HG03457 (cell line): ENCODE measurements around the gene SPOCK3.

ENCODE experiments used
- ATAC-seq: cut with Tn5 transposase; IDR thresholded peaks from one replicate; pipeline ENCODE4 v1.9.1; 2021; ENCODE audit warnings: moderate number of reproducible peaks; ENCODE audit not compliant: unreplicated experiment

The SPOCK3 gene

DNA sequence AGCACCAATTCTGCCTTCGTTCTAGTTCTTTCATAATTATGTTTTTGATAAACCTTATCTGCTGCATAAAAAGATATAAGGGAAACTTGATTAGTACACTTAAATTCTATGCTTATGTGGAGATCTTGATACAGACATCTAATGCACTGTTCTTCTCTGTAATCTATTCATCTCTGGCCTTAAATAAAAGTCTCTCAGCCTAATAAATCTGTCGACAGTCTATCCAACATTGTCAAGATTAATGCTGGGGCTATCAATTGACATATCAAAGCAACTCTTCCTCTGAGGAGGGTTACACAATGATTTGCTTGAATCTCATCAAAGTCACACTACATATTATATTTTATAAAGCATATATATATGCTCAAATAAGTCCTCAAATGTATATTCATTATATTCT is 545.5 kb downstream of the SPOCK3 start:
- ATAC-seq, result no peak

DNA sequence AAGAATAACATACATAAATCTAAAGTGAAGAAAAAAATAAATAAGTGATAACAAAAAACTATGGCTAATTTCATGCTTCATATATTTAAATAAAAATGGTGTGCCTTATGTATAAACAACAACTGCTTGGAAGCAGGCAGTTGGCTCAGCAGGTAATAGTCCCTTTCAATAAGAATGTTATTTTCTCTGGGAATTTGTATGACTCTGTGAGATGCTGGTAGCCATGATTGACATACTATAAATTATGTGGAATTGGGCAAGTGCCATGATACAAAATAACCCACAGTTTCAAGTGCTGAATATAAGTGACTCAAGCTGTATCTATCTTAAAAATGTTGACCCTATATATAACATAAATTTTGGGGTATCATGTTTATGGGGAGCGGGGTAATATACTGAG is 546.5 kb downstream of the SPOCK3 start:
- ATAC-seq, result no peak
